DND-41 (cell line): ENCODE results near the gene SF3A1.
A peak's percentile ranks its signal among the peaks of the same experiment; 100 is the strongest.

Experiments
- ATAC-seq: fragments of 200-7000 bp; cut with Tn5 transposase; 3 replicates; pipeline ENCODE4 v1.9.1; 2021; ENCODE audit warnings: low read depth; ENCODE audit not compliant: insufficient read depth
- DNase-seq: peaks from one replicate; pipeline ENCODE4 v3.0.0-alpha.2; 2020
- H2AFZ ChIP-seq: 2 replicates; pipeline ENCODE4 v1.6.0; 2012; ENCODE audit warnings: low read depth, low read length
- H3K27ac ChIP-seq: 2 replicates; pipeline ENCODE4 v1.5.1; 2012; ENCODE audit warnings: low read length, inconsistent platforms
- H3K27me3 ChIP-seq: fragments of 200-600 bp; sonication (generic); 2 replicates; pipeline ENCODE4 v1.6.0; 2012; ENCODE audit warnings: low read length, mild to moderate bottlenecking, inconsistent platforms; ENCODE audit not compliant: insufficient read depth, poor library complexity
- H3K36me3 ChIP-seq: 2 replicates; pipeline ENCODE4 v1.5.1; 2012; ENCODE audit warnings: low read length, inconsistent platforms; ENCODE audit not compliant: insufficient read depth
- H3K4me1 ChIP-seq: 2 replicates; pipeline ENCODE4 v1.5.1; 2012; ENCODE audit warnings: mild to moderate bottlenecking, low read length; ENCODE audit not compliant: insufficient read depth
- H3K4me2 ChIP-seq: 2 replicates; pipeline ENCODE4 v1.6.0; 2012; ENCODE audit warnings: mild to moderate bottlenecking, moderate library complexity, low read length, inconsistent platforms; ENCODE audit not compliant: insufficient read depth
- H3K4me3 ChIP-seq, 2 experiments: fragments of 200-600 bp in 1 of 2; shearing (Covaris generic) in 1 of 2; 2 replicates each; pipeline ENCODE4 v1.5.1; 2012 to 2016; ENCODE audit warnings: inconsistent platforms in 2 of 2, low read length in 2 of 2, mild to moderate bottlenecking in 2 of 2, low read depth in 1 of 2, moderate library complexity in 1 of 2
- H3K79me2 ChIP-seq: 2 replicates; pipeline ENCODE4 v1.6.0; 2012; ENCODE audit warnings: low read length, inconsistent platforms; ENCODE audit not compliant: insufficient read depth
- H3K9ac ChIP-seq: 2 replicates; pipeline ENCODE4 v1.6.0; 2012; ENCODE audit warnings: low read depth, mild to moderate bottlenecking, inconsistent platforms, low read length, moderate library complexity
- H3K9me3 ChIP-seq: 2 replicates; pipeline ENCODE4 v1.5.1; 2012; ENCODE audit warnings: low read length, moderate library complexity, mild to moderate bottlenecking, inconsistent platforms; ENCODE audit not compliant: insufficient read depth, severe bottlenecking
- H4K20me1 ChIP-seq: 2 replicates; pipeline ENCODE4 v1.6.0; 2012; ENCODE audit warnings: low read length; ENCODE audit not compliant: insufficient read depth
- EZH2 ChIP-seq: IDR thresholded peaks from 3 replicates; pipeline ENCODE4 v1.6.1; 2012; ENCODE audit warnings: borderline replicate concordance, low read depth, mild to moderate bottlenecking, moderate library complexity, low read length, inconsistent platforms; ENCODE audit not compliant: severe bottlenecking
- TF ChIP-seq, protein P1 (sequence below): IDR thresholded peaks from 2 replicates; pipeline ENCODE4 v1.5.1; 2012; ENCODE audit warnings: borderline replicate concordance, low read length, moderate library complexity, mild to moderate bottlenecking; ENCODE audit not compliant: poor library complexity, severe bottlenecking; ENCODE audit errors: extremely low read depth

The SF3A1 gene

DNA sequence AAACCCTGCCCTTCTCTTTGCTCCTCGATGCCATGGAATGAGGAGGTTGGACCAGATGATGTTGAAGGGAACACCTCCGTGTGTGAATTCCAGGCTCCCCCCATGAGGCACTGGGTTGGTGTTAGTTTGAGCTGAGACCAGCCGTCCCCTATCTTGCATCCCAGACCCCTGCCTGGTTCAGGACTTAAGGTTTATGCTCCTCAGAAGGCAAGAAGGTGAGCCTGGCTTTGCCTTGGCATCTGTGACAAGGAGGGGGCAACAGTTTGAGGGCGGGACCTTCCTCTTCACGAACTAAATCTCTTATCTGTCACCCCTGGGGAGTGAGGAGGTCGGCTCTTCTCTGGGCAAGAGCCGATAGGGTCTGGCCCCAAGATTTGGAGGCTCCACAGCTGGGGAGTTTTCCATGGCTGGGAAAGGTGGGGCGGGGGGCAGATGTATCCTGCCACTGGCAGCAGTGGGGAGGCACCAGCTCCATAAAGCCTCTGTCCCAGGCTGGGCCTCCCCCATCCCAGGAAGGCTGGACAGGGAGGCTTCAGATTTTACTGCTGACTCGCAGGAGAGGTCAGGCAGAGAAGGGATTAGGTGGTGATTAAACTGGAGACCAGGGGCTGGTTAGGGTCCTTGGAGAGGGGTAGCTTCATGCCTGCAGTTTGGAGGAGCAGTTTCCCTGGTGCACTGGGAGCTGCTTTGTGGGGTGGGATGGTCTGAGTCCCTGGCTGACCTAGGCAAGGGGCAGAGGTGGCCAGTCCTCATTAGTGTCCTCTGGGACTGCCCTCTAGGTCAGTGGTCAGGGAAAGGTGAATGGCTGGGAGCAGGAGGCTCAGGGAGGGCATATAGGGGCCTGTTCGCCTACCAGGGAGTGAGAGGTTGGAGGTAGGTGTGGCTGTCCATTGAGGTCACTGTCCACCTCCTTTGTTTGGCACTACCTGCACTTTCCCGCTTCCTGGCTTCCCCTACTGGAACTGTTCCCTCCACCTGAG lies 41.3 kb upstream of the SF3A1 start:
- TF ChIP-seq EZH2, result no peak
- TF ChIP-seq, protein P1, sequence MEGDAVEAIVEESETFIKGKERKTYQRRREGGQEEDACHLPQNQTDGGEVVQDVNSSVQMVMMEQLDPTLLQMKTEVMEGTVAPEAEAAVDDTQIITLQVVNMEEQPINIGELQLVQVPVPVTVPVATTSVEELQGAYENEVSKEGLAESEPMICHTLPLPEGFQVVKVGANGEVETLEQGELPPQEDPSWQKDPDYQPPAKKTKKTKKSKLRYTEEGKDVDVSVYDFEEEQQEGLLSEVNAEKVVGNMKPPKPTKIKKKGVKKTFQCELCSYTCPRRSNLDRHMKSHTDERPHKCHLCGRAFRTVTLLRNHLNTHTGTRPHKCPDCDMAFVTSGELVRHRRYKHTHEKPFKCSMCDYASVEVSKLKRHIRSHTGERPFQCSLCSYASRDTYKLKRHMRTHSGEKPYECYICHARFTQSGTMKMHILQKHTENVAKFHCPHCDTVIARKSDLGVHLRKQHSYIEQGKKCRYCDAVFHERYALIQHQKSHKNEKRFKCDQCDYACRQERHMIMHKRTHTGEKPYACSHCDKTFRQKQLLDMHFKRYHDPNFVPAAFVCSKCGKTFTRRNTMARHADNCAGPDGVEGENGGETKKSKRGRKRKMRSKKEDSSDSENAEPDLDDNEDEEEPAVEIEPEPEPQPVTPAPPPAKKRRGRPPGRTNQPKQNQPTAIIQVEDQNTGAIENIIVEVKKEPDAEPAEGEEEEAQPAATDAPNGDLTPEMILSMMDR, result no peak
- DNase-seq (peak; percentile 33), ATAC-seq (no peak; the same call in 2 of the 3 replicates)
- peak overlapping the region; percentile 41 to 56; a peak in 3 of 4 replicates for H3K4me3 ChIP-seq
- no peaks in the 10 kb centered on the region for H3K9me3 ChIP-seq
- H4K20me1 ChIP-seq, result peaks cover 19% of the 10 kb centered on the region; the same call in 1 of the 2 replicates
- H3K27ac ChIP-seq, result peak overlapping the region; percentile 74
- peak overlapping the region; percentile 69 for H3K4me2 ChIP-seq
- peaks cover 52% of the 10 kb centered on the region for H3K79me2 ChIP-seq
- H3K9ac ChIP-seq, result peak overlapping the region; percentile 67
- H3K27me3 ChIP-seq, result no peaks in the 10 kb centered on the region
- peaks cover 48% of the 10 kb centered on the region for H3K4me1 ChIP-seq
- H3K36me3 ChIP-seq, result peaks cover 24% of the 10 kb centered on the region
- H2AFZ ChIP-seq, result peak overlapping the region; percentile 70; the same call in 1 of the 2 replicates

DNA sequence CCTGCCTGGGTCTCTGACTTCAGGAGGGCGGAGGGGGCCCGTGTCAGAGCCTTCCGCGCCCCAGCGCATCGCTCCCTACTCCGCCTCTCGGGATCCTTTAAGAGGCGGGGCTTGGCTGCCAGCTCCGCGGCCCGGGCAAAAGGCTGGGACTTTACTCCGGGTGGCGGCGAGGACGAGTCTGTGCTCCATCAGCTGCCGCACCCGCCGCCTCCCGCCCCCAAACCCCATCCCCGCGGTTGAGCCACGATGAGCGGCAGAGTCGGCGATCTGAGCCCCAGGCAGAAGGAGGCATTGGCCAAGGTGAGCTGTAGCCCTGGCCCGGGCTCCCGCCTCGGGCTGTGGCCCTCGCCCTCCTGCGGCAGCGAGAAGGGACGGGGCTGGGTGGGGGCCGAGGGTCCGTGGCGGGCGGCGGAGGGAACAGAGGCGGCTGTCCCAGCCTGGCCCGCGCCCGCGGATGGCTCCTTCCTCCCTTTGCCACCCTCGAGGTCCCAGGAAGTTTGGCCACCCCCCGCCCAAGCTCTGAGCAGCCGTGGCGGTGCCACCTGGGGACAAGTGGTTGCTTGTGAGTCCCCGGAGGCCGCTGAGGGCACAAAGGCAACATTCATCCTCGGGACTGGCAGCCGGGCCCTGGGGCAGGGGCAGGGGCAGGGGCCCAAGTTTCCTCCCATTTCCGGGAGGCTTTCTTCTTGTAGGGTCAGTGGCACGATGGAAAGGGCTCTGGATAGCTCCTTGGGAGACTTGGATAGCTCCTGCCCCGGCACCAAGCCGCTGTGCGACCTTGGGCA lies 40.4 kb upstream of the SF3A1 start, which contains the start of gene SEC14L2:
SEC14L2 (plus strand) TSS at position 148 of the 785 bp plus-strand sequence; CDS start at position 247, 99 bp downstream.
- Histone ChIP-seq H3K79me2 (peaks cover 48% of the 10 kb centered on the region), H3K4me2 (peak within 1 kb of the TSS; percentile 69), H3K9me3 (no peaks in the 10 kb centered on the region), H3K9ac (peak within 1 kb of the TSS; percentile 67), H3K27me3 (no peaks in the 10 kb centered on the region), H3K36me3 (peaks cover 16% of the 10 kb centered on the region), H3K27ac (peak within 1 kb of the TSS; percentile 74), H4K20me1 (peaks cover 16% of the 10 kb centered on the region; the same call in 1 of the 2 replicates), H3K4me3 (peak within 1 kb of the TSS; percentile 41 to 56; a peak in 3 of 4 replicates), H2AFZ (peak within 1 kb of the TSS; percentile 70), H3K4me1 (peaks cover 57% of the 10 kb centered on the region)
- no peak for TF ChIP-seq EZH2
- TF ChIP-seq, protein P1, result no peak
- peak; percentile 76 for ATAC-seq
- DNase-seq, result peak; percentile 83

DNA sequence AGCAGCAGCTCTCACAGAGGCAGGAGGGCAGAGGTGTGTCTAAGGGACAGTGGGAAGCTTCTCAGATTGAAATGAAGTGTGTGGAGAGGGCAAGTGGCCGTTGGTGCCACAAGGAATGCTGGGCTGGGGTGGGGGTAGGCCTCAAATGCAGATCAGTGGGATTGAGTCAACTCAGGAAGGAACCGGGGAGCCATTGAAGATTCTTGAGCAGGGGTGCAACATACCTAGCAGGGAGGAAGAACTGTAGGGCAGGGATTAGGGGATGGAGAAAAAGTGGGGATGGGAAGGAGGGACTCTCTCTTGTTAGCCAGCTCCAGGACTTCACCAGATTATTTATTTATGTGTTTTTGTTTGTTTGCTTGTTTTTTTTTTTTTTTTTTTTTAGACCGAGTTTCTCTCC lies 37.2 kb upstream of the SF3A1 start:
- Histone ChIP-seq H3K9me3 (peaks cover 2% of the 10 kb centered on the region), H3K4me2 (no peak overlapping the region), H3K27me3 (no peaks in the 10 kb centered on the region), H4K20me1 (peaks cover 9% of the 10 kb centered on the region; the same call in 1 of the 2 replicates), H2AFZ (no peak overlapping the region), H3K36me3 (no peaks in the 10 kb centered on the region), H3K79me2 (peaks cover 30% of the 10 kb centered on the region), H3K4me1 (peaks cover 56% of the 10 kb centered on the region), H3K27ac (0 out of 2 replicates have a peak overlapping the region, but pooled peaks have one; percentile 17), H3K9ac (no peak overlapping the region), H3K4me3 (no peak overlapping the region)
- DNase-seq, result no peak
- no peak for TF ChIP-seq EZH2
- TF ChIP-seq, protein P1, result no peak
- no peak for ATAC-seq
